ENCODE data around the gene RYR1.

Gene RYR1

GRCh38 chr19:38388349-38389100, 45.0 kb upstream of the RYR1 start, which contains the start of gene SPRED3 (continued):
- TF ChIP-seq PRDM2 (tag by site-specific recombination; IDR thresholded peaks at IDR 0.05; ENCODE audit: borderline replicate concordance) (no peak), ZNF677 (tag by site-specific recombination; IDR thresholded peaks at IDR 0.05) (no peak), ZNF335 (tag by site-specific recombination; conservative IDR thresholded peaks at IDR 0.05) (peak; percentile 92), KLF10 (tag by site-specific recombination; IDR thresholded peaks at IDR 0.05) (peak; percentile 53), TSHZ1 (tag by site-specific recombination; IDR thresholded peaks at IDR 0.05; ENCODE audit: borderline replicate concordance) (0 out of 2 replicates have a peak, but pooled peaks have one; percentile 6), ZNF302 (tag by site-specific recombination; IDR thresholded peaks at IDR 0.05; ENCODE audit: low read depth) (no peak), ZNF785 (tag by site-specific recombination; IDR thresholded peaks at IDR 0.05) (no peak; the same call in 1 of the 2 replicates), ZBTB17 (tag by site-specific recombination; IDR thresholded peaks at IDR 0.05) (peak; percentile 98), ZNF221 (tag by site-specific recombination; IDR thresholded peaks at IDR 0.05; ENCODE audit: borderline replicate concordance) (peak; percentile 90; the same call in 1 of the 2 replicates), ZNF639 (tag by site-specific recombination; IDR thresholded peaks at IDR 0.05) (0 out of 2 replicates have a peak, but pooled peaks have one; percentile 53), KLF7 (tag by site-specific recombination; IDR thresholded peaks at IDR 0.05; ENCODE audit: borderline replicate concordance) (0 out of 2 replicates have a peak, but pooled peaks have one; percentile 46), ZNF843 (tag by site-specific recombination; IDR thresholded peaks at IDR 0.05) (peak; percentile 49; the same call in 1 of the 2 replicates), ZNF324 (tag by site-specific recombination; IDR thresholded peaks at IDR 0.05) (peak; percentile 78; the same call in 1 of the 2 replicates), ZFHX2 (tag by site-specific recombination; conservative IDR thresholded peaks at IDR 0.05) (peak; percentile 78), ZBTB48 (tag by site-specific recombination; IDR thresholded peaks at IDR 0.05) (peak; percentile 80), ZBTB21 (tag by site-specific recombination; IDR thresholded peaks at IDR 0.05) (peak; percentile 54), KLF8 (tag by site-specific recombination; IDR thresholded peaks at IDR 0.05) (peak; percentile 46; the same call in 1 of the 2 replicates), ZNF24 (tag by site-specific recombination; IDR thresholded peaks at IDR 0.05) (peak; percentile 72; the same call in 1 of the 2 replicates), ZXDB (tag by site-specific recombination; IDR thresholded peaks at IDR 0.05) (peak; percentile 61), ZNF391 (tag by site-specific recombination; IDR thresholded peaks at IDR 0.05; ENCODE audit: borderline replicate concordance, low read depth) (peak; percentile 83; the same call in 1 of the 2 replicates), SCRT1 (tag by site-specific recombination; IDR thresholded peaks at IDR 0.05; ENCODE audit: borderline replicate concordance) (peak; percentile 67; the same call in 1 of the 2 replicates), ZNF777 (tag by site-specific recombination; IDR thresholded peaks at IDR 0.05; ENCODE audit: borderline replicate concordance) (peak; percentile 49; the same call in 1 of the 2 replicates), ZNF223 (tag by site-specific recombination; IDR thresholded peaks at IDR 0.05) (no peak)
- TF ChIP-seq, protein P1, sequence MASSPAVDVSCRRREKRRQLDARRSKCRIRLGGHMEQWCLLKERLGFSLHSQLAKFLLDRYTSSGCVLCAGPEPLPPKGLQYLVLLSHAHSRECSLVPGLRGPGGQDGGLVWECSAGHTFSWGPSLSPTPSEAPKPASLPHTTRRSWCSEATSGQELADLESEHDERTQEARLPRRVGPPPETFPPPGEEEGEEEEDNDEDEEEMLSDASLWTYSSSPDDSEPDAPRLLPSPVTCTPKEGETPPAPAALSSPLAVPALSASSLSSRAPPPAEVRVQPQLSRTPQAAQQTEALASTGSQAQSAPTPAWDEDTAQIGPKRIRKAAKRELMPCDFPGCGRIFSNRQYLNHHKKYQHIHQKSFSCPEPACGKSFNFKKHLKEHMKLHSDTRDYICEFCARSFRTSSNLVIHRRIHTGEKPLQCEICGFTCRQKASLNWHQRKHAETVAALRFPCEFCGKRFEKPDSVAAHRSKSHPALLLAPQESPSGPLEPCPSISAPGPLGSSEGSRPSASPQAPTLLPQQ (tag by site-specific recombination; IDR thresholded peaks at IDR 0.05): peak; percentile 90
- TF ChIP-seq, protein P2, sequence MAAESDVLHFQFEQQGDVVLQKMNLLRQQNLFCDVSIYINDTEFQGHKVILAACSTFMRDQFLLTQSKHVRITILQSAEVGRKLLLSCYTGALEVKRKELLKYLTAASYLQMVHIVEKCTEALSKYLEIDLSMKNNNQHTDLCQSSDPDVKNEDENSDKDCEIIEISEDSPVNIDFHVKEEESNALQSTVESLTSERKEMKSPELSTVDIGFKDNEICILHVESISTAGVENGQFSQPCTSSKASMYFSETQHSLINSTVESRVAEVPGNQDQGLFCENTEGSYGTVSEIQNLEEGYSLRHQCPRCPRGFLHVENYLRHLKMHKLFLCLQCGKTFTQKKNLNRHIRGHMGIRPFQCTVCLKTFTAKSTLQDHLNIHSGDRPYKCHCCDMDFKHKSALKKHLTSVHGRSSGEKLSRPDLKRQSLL (tag by site-specific recombination; IDR thresholded peaks at IDR 0.05): peak; percentile 97

Measured in HEK293 (cell line).